ENCODE measurements around the gene DNALI1. TPM values are rescaled to one million over a fixed set of nuclear protein-coding genes. Genes with fewer than 3 reads are reported as not detected.
A peak's percentile ranks its signal among the peaks of the same experiment; 100 is the strongest.

Gene DNALI1
- 1 to 10 TPM; 1.5 to 4.0 (median 2.3) TPM for total RNA-seq

GRCh38 chr1:37556712-37557196 lies at the start of gene DNALI1:
TSS of gene DNALI1 (plus strand) at chr1:37556940. CDS start at chr1:37556995, 55 bp downstream.
- Histone ChIP-seq H3K36me3 (peaks cover 0 to 9% of the 10 kb centered on the region in 2 donors), H3K9me3 (no peaks in the 10 kb centered on the region), H3K4me1 (peaks cover 17 to 21% of the 10 kb centered on the region in 2 donors), H3K27ac (peak within 1 kb of the TSS in 2 of 4 donors; percentile 27 to 37), H3K4me3 (peak within 1 kb of the TSS; percentile 26 to 58 (median 50)), H3K27me3 (no peaks in the 10 kb centered on the region)
- intact Hi-C loops (cut with DNase I; ENCODE audit: low total_unique reads) (no loop called here), in situ Hi-C loops (cut with MboI; ENCODE audit: low sequenced_read_pairs in 4 of 4) (loop anchor here in 2 of 4 donors (5.0 kb wide), 2 partner anchors 36 to 41 kb away; partner anchors contain the start of gene GNL2 (in 1 of the 2))
- ATAC-seq (peak; percentile 61 to 74), DNase-seq (peak; percentile 56 to 83)
- TF ChIP-seq POLR2A (IDR thresholded peaks at IDR 0.05) (no peak), CTCF (IDR thresholded peaks at IDR 0.05 in 4 of 5, conservative IDR thresholded peaks at IDR 0.05 in 1 of 5) (no peak)

- ATAC-seq (no peak), DNase-seq (no peak)
- TF ChIP-seq POLR2A (IDR thresholded peaks at IDR 0.05): no peak
- TF ChIP-seq CTCF (IDR thresholded peaks at IDR 0.05 in 4 of 5, conservative IDR thresholded peaks at IDR 0.05 in 1 of 5): no peak
- peaks cover 14 to 20% of the 10 kb centered on the region in 2 donors for H3K4me1 ChIP-seq
- no peaks in the 10 kb centered on the region for H3K27me3 ChIP-seq
- peak overlapping the region in 2 of 4 donors; percentile 67 to 73 for H3K27ac ChIP-seq
- intact Hi-C loops (cut with DNase I; ENCODE audit: low total_unique reads): no loop called here
- no peaks in the 10 kb centered on the region for H3K9me3 ChIP-seq
- H3K36me3 ChIP-seq: peaks cover 0 to 48% of the 10 kb centered on the region in 2 donors
- no peak overlapping the region for H3K4me3 ChIP-seq
- in situ Hi-C loops (cut with MboI; ENCODE audit: low sequenced_read_pairs in 4 of 4): no loop called here
These were observed 47.6 kb upstream of the DNALI1 start for GRCh38 chr1:37509181-37509580.

GRCh38 chr1:37513795-37514349 lies 42.9 kb upstream of the DNALI1 start:
- Histone ChIP-seq H3K4me3 (peak overlapping the region; percentile 62 to 96 (median 70)), H3K9me3 (no peaks in the 10 kb centered on the region), H3K36me3 (peaks cover 0 to 22% of the 10 kb centered on the region in 2 donors), H3K27ac (peak overlapping the region; percentile 86 to 96 (median 91)), H3K4me1 (peaks cover 11 to 14% of the 10 kb centered on the region in 2 donors), H3K27me3 (no peaks in the 10 kb centered on the region)
- no peak for TF ChIP-seq POLR2A (IDR thresholded peaks at IDR 0.05)
- no peak for TF ChIP-seq CTCF (IDR thresholded peaks at IDR 0.05 in 4 of 5, conservative IDR thresholded peaks at IDR 0.05 in 1 of 5)
- DNase-seq (no peak), ATAC-seq (peak in 1 of 2 donors; percentile 14)
- intact Hi-C loops (cut with DNase I; ENCODE audit: low total_unique reads): loop anchor here (1.0 to 5.0 kb wide), 3 partner anchors 21 to 178 kb away; partner anchors contain the start of genes CDCA8 and SNIP1
- in situ Hi-C loops (cut with MboI; ENCODE audit: low sequenced_read_pairs in 4 of 4): no loop called here

- Histone ChIP-seq H3K4me1 (peaks cover 11 to 14% of the 10 kb centered on the region in 2 donors), H3K27ac (peak within 1 kb of the TSS; percentile 86 to 96 (median 91)), H3K27me3 (no peaks in the 10 kb centered on the region), H3K9me3 (no peaks in the 10 kb centered on the region), H3K36me3 (peaks cover 0 to 15% of the 10 kb centered on the region in 2 donors), H3K4me3 (peak within 1 kb of the TSS; percentile 62 to 96 (median 70))
- DNase-seq (peak; percentile 61 to 73), ATAC-seq (peak; percentile 96 to 97)
- in situ Hi-C loops (cut with MboI; ENCODE audit: low sequenced_read_pairs in 4 of 4): no loop called here
- intact Hi-C loops (cut with DNase I; ENCODE audit: low total_unique reads): loop anchor here (1.0 to 5.0 kb wide), 3 partner anchors 20 to 178 kb away; partner anchors contain the start of genes CDCA8 and SNIP1
- TF ChIP-seq POLR2A (IDR thresholded peaks at IDR 0.05) (peak; percentile 66 to 74), CTCF (IDR thresholded peaks at IDR 0.05 in 4 of 5, conservative IDR thresholded peaks at IDR 0.05 in 1 of 5) (peak; percentile 70 to 94 (median 87))
These were observed 42.2 kb upstream of the DNALI1 start, which contains the start of gene MEAF6 for GRCh38 chr1:37514350-37515184. TSS of gene MEAF6 (minus strand) at chr1:37514766. CDS start at chr1:37514746, 20 bp downstream.

Measured in gastrocnemius medialis (tissue), 4 donors.